Measurements from ENCODE around the gene ITPKB.

DNA sequence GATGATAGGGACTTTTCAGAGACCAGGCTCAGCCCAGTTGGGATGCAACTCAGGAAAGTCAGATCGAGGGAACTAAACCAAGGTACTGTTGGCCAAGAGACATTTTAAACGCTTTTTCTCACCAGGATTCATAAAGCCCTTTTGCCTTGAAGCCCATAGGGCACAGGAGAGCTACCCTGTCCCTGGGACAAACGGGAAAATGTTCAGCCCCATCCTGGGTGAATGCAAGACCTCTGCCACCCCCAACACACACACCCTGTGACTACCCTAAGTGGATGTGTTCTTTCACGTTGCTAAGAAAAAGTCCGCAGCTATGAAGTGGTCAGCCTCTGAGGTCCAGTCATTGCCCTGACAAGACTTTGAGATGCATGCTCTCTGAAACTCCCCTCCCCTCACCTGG lies 58.4 kb downstream of the ITPKB start:
- TF ChIP-seq, protein P1, sequence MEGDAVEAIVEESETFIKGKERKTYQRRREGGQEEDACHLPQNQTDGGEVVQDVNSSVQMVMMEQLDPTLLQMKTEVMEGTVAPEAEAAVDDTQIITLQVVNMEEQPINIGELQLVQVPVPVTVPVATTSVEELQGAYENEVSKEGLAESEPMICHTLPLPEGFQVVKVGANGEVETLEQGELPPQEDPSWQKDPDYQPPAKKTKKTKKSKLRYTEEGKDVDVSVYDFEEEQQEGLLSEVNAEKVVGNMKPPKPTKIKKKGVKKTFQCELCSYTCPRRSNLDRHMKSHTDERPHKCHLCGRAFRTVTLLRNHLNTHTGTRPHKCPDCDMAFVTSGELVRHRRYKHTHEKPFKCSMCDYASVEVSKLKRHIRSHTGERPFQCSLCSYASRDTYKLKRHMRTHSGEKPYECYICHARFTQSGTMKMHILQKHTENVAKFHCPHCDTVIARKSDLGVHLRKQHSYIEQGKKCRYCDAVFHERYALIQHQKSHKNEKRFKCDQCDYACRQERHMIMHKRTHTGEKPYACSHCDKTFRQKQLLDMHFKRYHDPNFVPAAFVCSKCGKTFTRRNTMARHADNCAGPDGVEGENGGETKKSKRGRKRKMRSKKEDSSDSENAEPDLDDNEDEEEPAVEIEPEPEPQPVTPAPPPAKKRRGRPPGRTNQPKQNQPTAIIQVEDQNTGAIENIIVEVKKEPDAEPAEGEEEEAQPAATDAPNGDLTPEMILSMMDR (IDR thresholded peaks at IDR 0.05): no peak
- TF ChIP-seq EZH2phosphoT487 (IDR thresholded peaks at IDR 0.05): no peak
- no peak for TF ChIP-seq EZH2 (IDR thresholded peaks at IDR 0.05)
